Measurements from ENCODE around the gene PER1.

- no peak for TF ChIP-seq CTCF (IDR thresholded peaks at IDR 0.05)
- no peak for TF ChIP-seq POLR2A (IDR thresholded peaks at IDR 0.05)
Measured at GRCh38 chr17:8110907-8111306, 41.3 kb downstream of the PER1 start.

Measured in lower leg skin (tissue), 3 donors.